Endothelial cell of umbilical vein (primary cell): Measurements from ENCODE around the gene SDC3. TPM values are rescaled to one million over a fixed set of nuclear protein-coding genes. Genes with fewer than 3 reads are reported as not detected.
A peak's percentile ranks its signal among the peaks of the same experiment; 100 is the strongest.

Experiments
- BruUV-seq: library from RNA; stranded (reverse); fragments of 400-500 nt; replicated peaks from 2 replicates; lab custom pipeline; 2021; lab: Mats Ljungman, UMichigan
- CTCF ChIA-PET: fragments of 300-600, 350-600 bp; sonication (Branson Sonifier 250); formaldehyde crosslinking; loops from one replicate; lab custom pipeline; 2021; ENCODE audit warnings: antibody characterized with exemption, inconsistent platforms; lab: Charles Lee
- POLR2A ChIA-PET: fragments of 300-600, 350-600 bp; sonication (Branson Sonifier 250); formaldehyde crosslinking; loops from one replicate; lab custom pipeline; 2021; ENCODE audit warnings: antibody characterized with exemption, inconsistent platforms; lab: Charles Lee
- DNase-seq: peaks from one replicate; pipeline ENCODE4 v3.0.0-alpha.2; 2011; ENCODE audit warnings: low read depth, low spot score
- FAIRE-seq: peaks from 2 replicates; lab custom pipeline; 2011; peaks lifted over from hg19 to GRCh38; lab: Jason Lieb, UNC
- H2AFZ ChIP-seq: 2 replicates; pipeline ENCODE4 v1.6.0; 2012; ENCODE audit warnings: low read depth, low read length, control low read depth, inconsistent platforms
- H3K27ac ChIP-seq: 2 replicates; pipeline ENCODE4 v1.5.1; 2011; ENCODE audit warnings: low read depth, mild to moderate bottlenecking, control low read depth, low read length, moderate library complexity; ENCODE audit not compliant: insufficient read depth
- H3K27me3 ChIP-seq, 2 experiments: 2 replicates each; pipeline versions ENCODE4 v1.6.0 to v1.6.1; 2011; ENCODE audit warnings: low read length in 2 of 2, mixed read lengths in 1 of 2; ENCODE audit not compliant: control insufficient read depth in 2 of 2, insufficient read depth in 2 of 2
- H3K36me3 ChIP-seq, 2 experiments: 2 replicates in 1 of 2; 3 replicates in 1 of 2; pipeline ENCODE4 v1.5.1; 2011; ENCODE audit warnings: low read length in 2 of 2, mild to moderate bottlenecking in 1 of 2, moderate library complexity in 1 of 2; ENCODE audit not compliant: control insufficient read depth in 2 of 2, insufficient read depth in 2 of 2; ENCODE audit errors: extremely low read depth in 1 of 2
- H3K4me1 ChIP-seq: 3 replicates; pipeline ENCODE4 v1.5.1; 2011; ENCODE audit warnings: mild to moderate bottlenecking, low read length; ENCODE audit not compliant: control insufficient read depth, insufficient read depth; ENCODE audit errors: extremely low read depth
- H3K4me2 ChIP-seq: 2 replicates; pipeline ENCODE4 v1.6.1; 2011; ENCODE audit warnings: low read length, control low read depth, mixed read lengths; ENCODE audit not compliant: insufficient read depth
- H3K4me3 ChIP-seq, 3 experiments: fragments of 200-600 bp in 1 of 3; sonication (generic), shearing (Covaris generic) in 1 of 3; replicated peaks in 1 of 3; 2 replicates each; pipeline ENCODE4 v1.5.1; 2011 to 2016; ENCODE audit warnings: control low read depth in 3 of 3, low read length in 3 of 3, mild to moderate bottlenecking in 2 of 3, inconsistent platforms in 1 of 3, low read depth in 1 of 3, moderate library complexity in 1 of 3; ENCODE audit not compliant: insufficient read depth in 1 of 3
- H3K79me2 ChIP-seq: 2 replicates; pipeline ENCODE4 v1.6.0; 2012; ENCODE audit warnings: low read length, inconsistent platforms; ENCODE audit not compliant: control insufficient read depth, insufficient read depth
- H3K9ac ChIP-seq: replicated peaks from 2 replicates; pipeline ENCODE3; 2011; ENCODE audit warnings: low read length, control low read depth; ENCODE audit not compliant: insufficient read depth; ENCODE audit errors: extremely low read depth
- H3K9me1 ChIP-seq: replicated peaks from 3 replicates; pipeline ENCODE4 v1.6.0; 2011; ENCODE audit warnings: mild to moderate bottlenecking, low read length; ENCODE audit not compliant: control insufficient read depth, insufficient read depth; ENCODE audit errors: extremely low read depth
- H3K9me3 ChIP-seq: replicated peaks from 2 replicates; pipeline ENCODE4 v1.5.1; 2012; ENCODE audit warnings: low read length, inconsistent platforms; ENCODE audit not compliant: control insufficient read depth, insufficient read depth
- H4K20me1 ChIP-seq: replicated peaks from 2 replicates; pipeline ENCODE3; 2011; ENCODE audit warnings: mild to moderate bottlenecking, low read length; ENCODE audit not compliant: control insufficient read depth, insufficient read depth; ENCODE audit errors: extremely low read depth
- CTCF ChIP-seq, 2 donors: IDR thresholded peaks; 1 replicate in 1 of 2; 2 replicates in 1 of 2; pipeline ENCODE4 v1.5.1; 2011; ENCODE audit warnings: low read length in 2 of 2, mild to moderate bottlenecking in 2 of 2, moderate library complexity in 2 of 2, control low read depth in 1 of 2, inconsistent platforms in 1 of 2, low read depth in 1 of 2; ENCODE audit not compliant: insufficient read depth in 1 of 2; ENCODE audit errors: extremely low read depth in 1 of 2
- EZH2 ChIP-seq: IDR thresholded peaks from 2 replicates; pipeline ENCODE4 v1.6.1; 2012; ENCODE audit warnings: borderline replicate concordance, low read depth, mild to moderate bottlenecking, moderate library complexity, low read length, inconsistent platforms; ENCODE audit not compliant: severe bottlenecking
- FOS ChIP-seq: IDR thresholded peaks from 2 replicates; pipeline ENCODE4 v1.6.1; 2011; ENCODE audit warnings: mild to moderate bottlenecking, low read length, moderate library complexity, borderline replicate concordance; ENCODE audit not compliant: insufficient read depth
- GATA2 ChIP-seq: IDR thresholded peaks from 2 replicates; pipeline ENCODE4 v1.7.0; 2011; ENCODE audit warnings: low read depth, mild to moderate bottlenecking, moderate library complexity, mixed read lengths, low read length; ENCODE audit not compliant: insufficient read length, insufficient read depth
- MAX ChIP-seq: IDR thresholded peaks from 2 replicates; pipeline ENCODE4 v1.6.1; 2011; ENCODE audit not compliant: insufficient read depth, insufficient read length
- dilution Hi-C: fragments of 300-500 bp; cut with MboI; formaldehyde crosslinking; loops from one replicate; pipeline ENCODE4 v1.15.0; 2019; ENCODE audit warnings: low sequenced_read_pairs; ENCODE audit not compliant: extremely low pct_ligation_motif_present
- intact Hi-C: fragments of 100-400 bp; cut with micrococcal nuclease; formaldehyde crosslinking; loops from one replicate; pipeline ENCODE4 v1.10.0; 2022
- polyA plus RNA-seq, 4 experiments: library from polyadenylated mRNA; depleted of rRNA in 3 of 4; stranded (reverse) in 3 of 4; unstranded in 1 of 4; fragments of >200 nt; gene quantifications; 2 replicates each; pipeline versions ENCODE4 v1.2.1 to v1.2.3, GENCODE V29; 2011 to 2012; ENCODE audit warnings: missing spikeins in 1 of 4
- total RNA-seq: library from RNA; stranded (reverse); gene quantifications from 2 replicates; pipeline ENCODE4 v1.2.3, GENCODE V29; 2021

Gene SDC3
- total and polyA plus RNA-seq, 2 donors (not counting 3 experiments of a cell fraction or from before 2014, with no cell fraction given), result 7.1 to 25.9 TPM

GRCh38 chr1:30912224-30912623 is 3.7 kb upstream of the SDC3 start:
- BruUV-seq, result no TSS peak
- peaks cover 6% of the 10 kb centered on the region for H3K4me1 ChIP-seq
- no peak for DNase-seq
- no peak overlapping the region for H2AFZ ChIP-seq
- H3K4me2 ChIP-seq, result no peak overlapping the region
- intact Hi-C loops, result no loop called here
- dilution Hi-C loops, result loop anchor here (25.0 kb wide), 1 partner anchor 100 kb away; no protein-coding TSS in a partner anchor
- TF ChIP-seq CTCF (IDR thresholded peaks at IDR 0.05; ENCODE audit: extremely low read depth in 1 of 2, insufficient read depth in 1 of 2, low read depth in 1 of 2, low read length in 2 of 2), result no peak
- no peak for TF ChIP-seq FOS
- no peak for FAIRE-seq
- no peaks in the 10 kb centered on the region for H4K20me1 ChIP-seq
- H3K4me3 ChIP-seq, result no peak overlapping the region
- no peaks in the 10 kb centered on the region for H3K9me3 ChIP-seq
- POLR2A ChIA-PET, result no interaction called here
- no peak overlapping the region for H3K27ac ChIP-seq
- no peaks in the 10 kb centered on the region for H3K36me3 ChIP-seq
- H3K9ac ChIP-seq, result no peak overlapping the region
- no peaks in the 10 kb centered on the region for H3K27me3 ChIP-seq
- no peaks in the 10 kb centered on the region for H3K9me1 ChIP-seq
- CTCF ChIA-PET, result interaction anchor here (0.6 to 8.1 kb wide), 15 partner anchors 8 to 1695 kb away, joined by 3 to 528 read pairs (median 14); no protein-coding TSS in a partner anchor
- no peaks in the 10 kb centered on the region for H3K79me2 ChIP-seq

GRCh38 chr1:30911059-30911954 is 2.7 kb upstream of the SDC3 start:
- Histone ChIP-seq H3K9me3 (no peaks in the 10 kb centered on the region), H3K79me2 (no peaks in the 10 kb centered on the region), H3K27me3 (no peaks in the 10 kb centered on the region), H3K36me3 (no peaks in the 10 kb centered on the region), H3K4me2 (no peak overlapping the region), H3K4me3 (no peak overlapping the region), H3K27ac (no peak overlapping the region), H4K20me1 (no peaks in the 10 kb centered on the region), H3K9me1 (no peaks in the 10 kb centered on the region), H2AFZ (no peak overlapping the region), H3K9ac (no peak overlapping the region), H3K4me1 (peaks cover 6% of the 10 kb centered on the region)
- dilution Hi-C loops, result loop anchor here (25.0 kb wide), 1 partner anchor 99 kb away; no protein-coding TSS in a partner anchor
- peak; percentile 82 for FAIRE-seq
- intact Hi-C loops, result loop anchor here (1.0 kb wide), 4 partner anchors 70 to 192 kb away; no protein-coding TSS in a partner anchor
- no TSS peak for BruUV-seq
- TF ChIP-seq GATA2 (no peak), MAX (no peak), CTCF (IDR thresholded peaks at IDR 0.05; ENCODE audit: extremely low read depth in 1 of 2, insufficient read depth in 1 of 2, low read depth in 1 of 2, low read length in 2 of 2) (peak; percentile 81 to 88), EZH2 (no peak)
- CTCF ChIA-PET, result interaction anchor here (0.6 to 8.1 kb wide), 43 partner anchors 9 to 1694 kb away, joined by 3 to 528 read pairs (median 5); partner anchors contain the start of gene LAPTM5
- POLR2A ChIA-PET, result no interaction called here
- DNase-seq, result peak; percentile 75
